Tibial artery (tissue), 4 donors: ENCODE measurements around the gene SLC9A9.

Source experiments
- DNase-seq, 2 donors: peaks; one replicate each; pipeline ENCODE4 v3.0.0-alpha.2; 2019
- H3K27ac ChIP-seq, 2 donors: fragments of 200-600 bp; sonication (generic) in 1 of 2; 1 replicate in 1 of 2; 2 replicates in 1 of 2; pipeline ENCODE4 v1.5.1; 2018 to 2019; ENCODE audit warnings: mild to moderate bottlenecking in 1 of 2
- H3K27me3 ChIP-seq, 2 donors: fragments of 200-600 bp; sonication (generic) in 1 of 2; one replicate each; pipeline versions ENCODE4 v1.5.1 to v1.6.0; 2016 to 2019
- H3K36me3 ChIP-seq, 3 donors: fragments of 200-600 bp; sonication (generic) in 2 of 3; one replicate each; pipeline ENCODE4 v1.5.1; 2016 to 2019; ENCODE audit warnings: mild to moderate bottlenecking in 2 of 3
- H3K4me1 ChIP-seq, 4 donors: fragments of 200-600 bp; sonication (generic) in 2 of 4; 1 replicate in 3 of 4; 2 replicates in 1 of 4; pipeline ENCODE4 v1.5.1; 2016 to 2019
- H3K4me3 ChIP-seq, 2 donors: fragments of 200-600 bp; sonication (generic) in 1 of 2; 1 replicate in 1 of 2; 2 replicates in 1 of 2; pipeline ENCODE4 v1.5.1; 2018 to 2019; ENCODE audit warnings: mild to moderate bottlenecking in 2 of 2
- H3K9me3 ChIP-seq, 3 donors: fragments of 200-600 bp; sonication (generic) in 1 of 3; one replicate each; pipeline ENCODE4 v1.5.1; 2016 to 2019
- intact Hi-C: fragments of 100-400 bp; cut with DNase I; formaldehyde crosslinking; loops from one replicate; pipeline ENCODE4 v1.15.0; 2023; ENCODE audit warnings: low total_unique reads
- TF ChIP-seq, protein P1 (sequence below), 2 experiments: fragments of 200-600 bp in 1 of 2; fragments of 450-650 bp in 1 of 2; IDR thresholded peaks; one replicate each; pipeline ENCODE4 v1.5.1; 2017 to 2019; ENCODE audit warnings: antibody characterized with exemption in 2 of 2, mild to moderate bottlenecking in 1 of 2, moderate library complexity in 1 of 2

Gene SLC9A9

DNA sequence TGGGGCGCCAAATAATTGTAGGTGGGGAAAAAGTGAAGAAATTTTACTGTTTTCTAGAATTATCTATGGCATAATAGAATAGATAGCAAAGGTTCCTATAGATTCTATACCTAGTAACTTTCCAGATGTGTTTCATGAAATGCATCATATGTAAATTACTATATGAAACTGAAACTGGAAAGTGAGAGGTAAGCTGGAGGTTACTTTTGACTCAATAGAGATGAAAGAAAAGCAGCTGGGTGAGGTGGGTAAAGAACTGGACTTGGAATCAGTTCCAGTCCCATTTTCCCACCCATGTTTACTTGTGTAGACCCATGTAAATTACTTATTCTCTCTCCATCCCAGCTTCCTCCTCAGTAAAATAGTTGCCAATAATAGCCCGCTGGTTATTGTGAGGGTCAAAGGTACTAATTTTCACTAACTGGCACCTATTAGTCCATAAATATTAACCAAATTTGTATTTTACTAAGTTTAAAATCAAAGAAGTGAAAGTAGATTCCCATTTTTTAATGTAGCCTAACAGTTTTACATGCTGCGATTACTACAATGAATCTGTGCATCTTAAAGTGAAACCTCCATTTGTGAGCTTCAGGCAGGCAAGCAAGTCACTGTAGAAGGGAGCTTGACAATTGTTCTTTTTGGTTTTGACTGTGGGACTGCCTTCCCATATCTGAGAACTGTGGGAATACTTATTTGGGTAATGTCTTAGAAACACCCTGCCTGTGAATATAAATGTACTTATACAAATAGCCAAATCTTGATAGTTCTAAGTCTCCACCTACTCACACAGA is 312.1 kb downstream of the SLC9A9 start:
- DNase-seq, result no peak
- Histone ChIP-seq H3K36me3 (no peaks in the 10 kb centered on the region), H3K27me3 (no peaks in the 10 kb centered on the region), H3K4me3 (peak overlapping the region in 1 of 2 donors; percentile 0), H3K9me3 (no peaks in the 10 kb centered on the region), H3K4me1 (peaks cover 0 to 33% (median 16%) of the 10 kb centered on the region in 4 donors), H3K27ac (peak overlapping the region in 1 of 2 donors; percentile 17)
- intact Hi-C loops, result no loop called here
- TF ChIP-seq, protein P1, sequence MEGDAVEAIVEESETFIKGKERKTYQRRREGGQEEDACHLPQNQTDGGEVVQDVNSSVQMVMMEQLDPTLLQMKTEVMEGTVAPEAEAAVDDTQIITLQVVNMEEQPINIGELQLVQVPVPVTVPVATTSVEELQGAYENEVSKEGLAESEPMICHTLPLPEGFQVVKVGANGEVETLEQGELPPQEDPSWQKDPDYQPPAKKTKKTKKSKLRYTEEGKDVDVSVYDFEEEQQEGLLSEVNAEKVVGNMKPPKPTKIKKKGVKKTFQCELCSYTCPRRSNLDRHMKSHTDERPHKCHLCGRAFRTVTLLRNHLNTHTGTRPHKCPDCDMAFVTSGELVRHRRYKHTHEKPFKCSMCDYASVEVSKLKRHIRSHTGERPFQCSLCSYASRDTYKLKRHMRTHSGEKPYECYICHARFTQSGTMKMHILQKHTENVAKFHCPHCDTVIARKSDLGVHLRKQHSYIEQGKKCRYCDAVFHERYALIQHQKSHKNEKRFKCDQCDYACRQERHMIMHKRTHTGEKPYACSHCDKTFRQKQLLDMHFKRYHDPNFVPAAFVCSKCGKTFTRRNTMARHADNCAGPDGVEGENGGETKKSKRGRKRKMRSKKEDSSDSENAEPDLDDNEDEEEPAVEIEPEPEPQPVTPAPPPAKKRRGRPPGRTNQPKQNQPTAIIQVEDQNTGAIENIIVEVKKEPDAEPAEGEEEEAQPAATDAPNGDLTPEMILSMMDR (IDR thresholded peaks at IDR 0.05), result no peak

DNA sequence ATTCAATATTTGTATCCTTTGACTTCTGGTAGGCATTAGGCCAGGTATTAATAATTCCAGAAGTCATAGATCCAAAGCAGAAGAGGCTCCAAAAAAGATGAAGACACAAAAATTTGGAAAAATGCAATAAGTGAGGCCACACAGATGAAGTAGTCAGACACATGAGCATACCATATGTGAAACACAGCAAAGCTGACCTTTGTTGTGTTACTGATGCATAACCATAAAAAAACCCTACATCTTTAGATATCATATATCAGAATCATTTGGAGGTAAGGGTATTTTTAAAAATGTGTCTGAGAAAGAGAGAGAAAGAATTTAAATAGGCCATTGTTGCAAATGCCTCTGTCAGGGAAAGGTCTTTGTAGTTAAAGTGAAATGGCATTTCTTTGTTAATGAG is 314.9 kb downstream of the SLC9A9 start:
- intact Hi-C loops, result no loop called here
- Histone ChIP-seq H3K27ac (no peak overlapping the region), H3K4me3 (no peak overlapping the region), H3K27me3 (no peaks in the 10 kb centered on the region), H3K4me1 (peaks cover 0 to 34% (median 17%) of the 10 kb centered on the region in 4 donors), H3K9me3 (no peaks in the 10 kb centered on the region), H3K36me3 (no peaks in the 10 kb centered on the region)
- DNase-seq, result no peak
- TF ChIP-seq, protein P1 (IDR thresholded peaks at IDR 0.05), result no peak

DNA sequence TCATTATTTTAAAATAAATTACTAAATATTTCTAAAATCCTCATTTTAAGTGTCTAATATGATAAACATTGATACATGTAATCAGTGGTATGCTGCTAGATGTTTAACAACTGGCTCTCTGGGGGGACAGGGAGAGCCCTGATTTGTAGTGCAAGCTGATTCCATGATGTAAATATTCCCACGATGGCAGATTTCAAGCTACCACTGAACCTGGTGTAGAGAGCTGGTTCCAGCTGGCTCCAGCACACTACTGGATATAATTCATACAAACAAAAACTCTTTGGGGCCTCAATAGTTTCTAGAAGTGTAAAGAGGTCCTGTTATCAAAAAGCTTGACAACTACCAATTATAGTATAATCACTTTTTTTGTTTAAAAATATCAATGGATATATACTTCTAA is 316.2 kb downstream of the SLC9A9 start:
- DNase-seq, result no peak
- TF ChIP-seq, protein P1 (IDR thresholded peaks at IDR 0.05), result no peak
- Histone ChIP-seq H3K4me1 (peaks cover 0 to 22% (median 12%) of the 10 kb centered on the region in 4 donors), H3K27me3 (no peaks in the 10 kb centered on the region), H3K4me3 (no peak overlapping the region), H3K9me3 (no peaks in the 10 kb centered on the region), H3K36me3 (no peaks in the 10 kb centered on the region), H3K27ac (no peak overlapping the region)
- intact Hi-C loops, result no loop called here

DNA sequence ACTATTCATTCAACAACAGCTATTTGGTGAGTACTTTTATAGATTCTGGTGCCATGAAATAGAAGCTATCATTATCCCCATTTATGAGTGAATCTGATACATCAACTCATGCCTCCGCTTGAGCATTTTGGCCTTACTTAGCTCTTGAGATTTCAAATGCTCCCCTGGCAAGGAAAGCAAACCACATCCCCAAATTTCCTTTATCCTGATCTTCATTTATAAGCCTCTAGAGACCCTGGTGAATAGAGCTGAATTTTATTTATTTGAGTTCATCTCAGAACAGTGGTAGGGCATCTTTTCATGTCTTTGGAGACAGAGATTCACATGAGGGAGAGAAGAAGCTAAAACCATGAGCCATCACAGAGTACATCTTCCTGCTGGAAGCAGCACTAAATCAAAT is 317.2 kb downstream of the SLC9A9 start:
- Histone ChIP-seq H3K27ac (no peak overlapping the region), H3K36me3 (no peaks in the 10 kb centered on the region), H3K27me3 (no peaks in the 10 kb centered on the region), H3K9me3 (no peaks in the 10 kb centered on the region), H3K4me1 (peaks cover 0 to 12% (median 3%) of the 10 kb centered on the region in 4 donors), H3K4me3 (no peak overlapping the region)
- intact Hi-C loops, result no loop called here
- DNase-seq, result no peak
- TF ChIP-seq, protein P1 (IDR thresholded peaks at IDR 0.05), result no peak

DNA sequence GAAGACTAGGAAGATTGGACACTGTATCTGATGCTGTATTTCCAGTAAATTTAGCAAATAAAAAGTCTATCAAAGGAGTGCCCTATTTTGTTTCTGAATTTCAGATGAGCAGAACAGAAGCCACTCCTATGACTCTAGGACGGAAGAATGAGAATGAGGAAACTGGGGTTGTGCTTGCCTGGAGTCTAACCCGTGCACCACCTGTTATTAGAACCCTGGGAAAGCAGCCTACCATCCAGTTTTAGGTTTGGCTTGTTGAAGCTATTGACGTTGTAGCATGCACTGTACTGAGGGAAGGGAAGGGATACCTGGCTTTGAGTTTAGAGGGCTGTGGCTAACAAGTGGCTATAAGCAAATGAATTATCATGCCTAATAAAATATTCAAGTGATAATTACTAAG is 318.5 kb downstream of the SLC9A9 start:
- Histone ChIP-seq H3K27me3 (no peaks in the 10 kb centered on the region), H3K36me3 (no peaks in the 10 kb centered on the region), H3K4me3 (no peak overlapping the region), H3K27ac (no peak overlapping the region), H3K9me3 (no peaks in the 10 kb centered on the region), H3K4me1 (peaks cover 0 to 8% (median 3%) of the 10 kb centered on the region in 4 donors)
- intact Hi-C loops, result no loop called here
- TF ChIP-seq, protein P1 (IDR thresholded peaks at IDR 0.05), result no peak
- no peak for DNase-seq
